ENCODE results near the gene COL6A2.
"Not testable (repeated sequence)": the region's sequence is repeated elsewhere in the genome, so short reads cannot be mapped to it uniquely, and the experiment has no call there.

The COL6A2 gene

DNA sequence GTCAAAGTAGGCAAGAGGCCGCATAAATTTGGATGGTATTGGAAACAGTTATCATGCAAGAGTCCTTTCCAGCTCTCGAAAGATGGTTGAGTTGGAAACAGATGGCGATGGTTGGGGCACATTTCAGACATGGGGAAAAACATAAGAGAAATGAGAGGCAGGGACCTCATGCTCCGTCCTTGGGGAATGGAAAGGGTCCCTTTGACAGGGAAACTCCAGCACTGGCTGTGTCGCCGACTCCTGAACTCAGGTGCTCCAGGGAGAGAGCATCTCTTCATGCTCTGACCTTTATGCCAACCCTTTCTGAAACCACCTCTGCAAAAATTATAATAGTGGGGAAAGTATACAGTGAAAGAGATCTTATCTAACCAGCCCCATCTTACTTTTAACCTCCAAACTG, 36.8 kb upstream of the COL6A2 start:
- DNase-seq (peak; percentile 23), ATAC-seq (peak; percentile 17)

DNA sequence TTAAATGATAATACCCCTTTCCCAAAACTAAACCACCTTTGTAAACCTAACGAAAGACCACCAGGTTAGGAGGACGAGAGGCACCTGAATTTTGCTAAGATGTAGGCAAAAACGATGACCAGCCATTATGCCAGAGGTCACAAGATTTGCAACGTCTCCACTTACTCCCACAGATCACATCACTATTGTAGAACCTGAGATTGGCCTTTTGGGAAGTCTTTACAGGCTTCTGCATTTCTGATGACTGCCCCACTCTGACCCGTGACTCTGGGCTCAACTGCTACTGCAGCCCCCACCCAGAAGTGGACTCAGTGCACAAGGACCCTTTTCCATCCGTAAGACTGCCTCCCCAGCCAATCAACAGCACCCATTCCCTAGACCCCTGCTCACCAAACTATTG, 36.4 kb upstream of the COL6A2 start:
- DNase-seq, result no peak
- no peak for ATAC-seq

DNA sequence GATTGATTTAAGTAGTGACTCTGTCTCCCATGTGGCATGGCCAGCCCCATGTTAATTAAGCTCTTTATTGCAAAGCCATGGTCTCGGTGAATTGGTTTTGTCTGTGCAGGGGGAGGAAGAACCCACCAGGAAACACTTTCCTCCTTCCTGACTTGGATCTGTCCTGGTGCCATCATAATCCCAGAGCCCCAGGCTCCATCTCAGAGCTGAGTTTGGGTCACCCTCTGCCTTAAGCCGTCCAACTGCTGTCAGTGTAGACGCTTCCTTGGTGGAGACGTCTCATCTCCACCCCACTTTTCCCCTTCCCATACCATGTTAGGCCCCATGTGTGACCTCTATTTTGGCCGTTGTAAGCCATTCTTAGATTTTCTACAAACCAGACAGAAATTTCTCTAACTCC, 36.0 kb upstream of the COL6A2 start:
- ATAC-seq (no peak), DNase-seq (no peak)

DNA sequence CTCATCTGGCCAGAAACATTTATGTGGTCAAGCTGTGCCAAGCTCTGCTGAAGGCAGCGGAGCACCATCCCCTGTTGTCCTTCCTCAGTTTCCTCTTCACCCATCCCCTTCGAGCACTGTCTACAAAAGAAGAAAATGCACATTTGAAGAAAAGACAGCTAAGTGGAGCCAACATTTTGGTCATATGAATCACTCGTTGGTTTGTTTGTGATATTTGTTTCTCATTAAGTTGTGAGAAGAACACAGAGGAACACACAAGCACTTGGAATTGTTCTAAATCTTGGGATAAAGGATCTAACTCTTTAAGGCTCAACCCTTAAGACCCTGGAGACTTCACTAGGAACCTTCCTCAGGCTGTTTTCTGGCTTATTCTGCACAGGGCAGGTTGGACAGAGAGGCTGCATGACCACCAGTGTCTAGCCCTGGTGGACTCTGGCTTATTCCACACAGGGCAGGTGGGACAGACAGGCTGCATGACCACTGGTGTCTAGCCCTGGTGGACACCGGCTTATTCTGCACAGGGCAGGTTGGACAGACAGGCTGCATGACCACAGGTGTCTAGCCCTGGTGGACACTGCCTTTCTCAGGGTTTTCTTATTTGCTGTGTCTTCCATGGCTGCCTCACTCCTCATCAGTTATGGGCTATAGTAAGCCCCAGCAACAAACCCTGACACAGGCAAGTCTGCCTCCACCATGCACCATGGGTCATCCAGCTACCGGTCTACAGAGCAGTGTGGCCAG, 35.3 kb upstream of the COL6A2 start:
- ATAC-seq (no peak), DNase-seq (no peak)

DNA sequence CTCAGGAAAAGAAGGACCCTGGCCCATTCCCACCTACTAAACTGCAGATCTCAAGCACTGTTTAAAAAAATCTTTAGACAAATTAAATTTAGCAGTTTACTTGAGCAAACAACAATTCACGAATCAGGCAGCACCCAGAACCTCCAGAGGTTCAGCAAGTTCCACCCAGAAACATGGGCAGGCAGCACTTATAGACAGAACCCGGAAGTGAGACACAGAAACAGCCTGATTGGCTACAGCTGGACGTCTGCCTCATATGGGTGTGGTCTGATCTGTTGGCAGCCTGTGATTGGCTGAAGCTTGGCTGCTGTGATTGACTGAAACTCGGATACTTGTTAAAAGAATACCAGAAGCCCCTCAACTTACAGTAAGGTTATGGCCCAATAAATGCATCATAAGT, 34.7 kb upstream of the COL6A2 start:
- ATAC-seq (no peak), DNase-seq (no peak)

DNA sequence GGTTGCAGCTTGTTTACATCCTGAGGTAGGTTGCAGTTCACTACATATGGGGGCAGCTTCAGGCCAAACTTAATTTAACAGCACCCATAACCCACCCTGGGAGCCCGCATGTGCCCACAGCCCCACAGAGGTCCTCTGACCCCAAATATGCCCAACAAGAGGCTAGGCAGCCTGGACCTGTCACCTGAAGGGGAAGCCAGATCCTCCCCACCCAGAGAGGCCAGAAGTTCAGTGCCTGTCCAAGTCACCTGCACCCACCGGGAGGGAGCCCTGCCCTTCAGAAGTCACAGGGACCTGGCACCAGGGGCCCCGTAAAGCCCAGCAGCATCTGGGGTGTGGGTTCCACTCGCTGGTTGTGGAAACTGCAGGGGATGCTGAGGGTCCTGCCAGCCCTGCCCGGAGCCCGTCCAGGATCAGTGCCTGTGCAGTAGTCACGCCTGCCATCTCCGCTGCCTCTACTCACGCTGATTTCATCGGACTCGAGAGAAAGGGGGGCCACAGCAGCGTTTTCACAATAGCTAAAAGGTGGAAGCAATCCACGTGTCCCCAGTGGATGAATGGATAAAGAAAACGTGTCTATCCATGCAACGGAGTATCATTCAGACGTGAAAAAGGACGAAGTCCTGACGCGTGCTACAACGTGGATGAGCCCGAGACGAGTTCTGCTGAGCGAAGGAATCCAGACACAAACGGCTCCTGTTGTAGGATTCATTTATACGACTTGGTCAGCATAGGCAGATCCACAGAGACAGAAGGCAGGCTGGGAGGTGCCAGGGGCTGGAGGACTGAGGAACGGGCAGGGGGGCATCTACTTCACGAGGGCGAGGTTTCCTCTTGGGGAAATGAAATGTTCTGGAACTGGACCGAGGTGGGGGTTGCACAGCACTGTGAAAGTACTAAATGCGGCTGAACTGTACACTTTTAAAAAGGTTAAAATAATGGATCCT, 33.9 kb upstream of the COL6A2 start:
- DNase-seq, result no peak
- ATAC-seq, result no peak

DNA sequence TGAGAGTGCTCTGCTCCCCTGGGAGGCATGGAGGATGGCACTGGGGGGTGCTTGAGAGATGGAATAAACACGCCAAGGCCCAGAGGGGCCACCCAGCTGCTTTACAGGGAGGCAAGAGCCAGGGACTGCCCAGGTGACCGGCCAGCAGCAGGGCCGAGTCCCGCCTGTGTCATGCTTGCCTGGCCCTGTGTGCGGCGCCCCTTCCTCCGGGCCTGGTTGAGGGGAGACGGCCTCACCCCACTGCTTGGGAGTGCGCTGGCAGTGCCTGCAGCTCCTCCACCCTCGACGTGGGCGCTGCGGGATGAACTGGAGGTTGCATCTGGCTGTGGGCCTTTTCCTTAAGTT, 33.1 kb upstream of the COL6A2 start:
- DNase-seq (no peak), ATAC-seq (no peak)

DNA sequence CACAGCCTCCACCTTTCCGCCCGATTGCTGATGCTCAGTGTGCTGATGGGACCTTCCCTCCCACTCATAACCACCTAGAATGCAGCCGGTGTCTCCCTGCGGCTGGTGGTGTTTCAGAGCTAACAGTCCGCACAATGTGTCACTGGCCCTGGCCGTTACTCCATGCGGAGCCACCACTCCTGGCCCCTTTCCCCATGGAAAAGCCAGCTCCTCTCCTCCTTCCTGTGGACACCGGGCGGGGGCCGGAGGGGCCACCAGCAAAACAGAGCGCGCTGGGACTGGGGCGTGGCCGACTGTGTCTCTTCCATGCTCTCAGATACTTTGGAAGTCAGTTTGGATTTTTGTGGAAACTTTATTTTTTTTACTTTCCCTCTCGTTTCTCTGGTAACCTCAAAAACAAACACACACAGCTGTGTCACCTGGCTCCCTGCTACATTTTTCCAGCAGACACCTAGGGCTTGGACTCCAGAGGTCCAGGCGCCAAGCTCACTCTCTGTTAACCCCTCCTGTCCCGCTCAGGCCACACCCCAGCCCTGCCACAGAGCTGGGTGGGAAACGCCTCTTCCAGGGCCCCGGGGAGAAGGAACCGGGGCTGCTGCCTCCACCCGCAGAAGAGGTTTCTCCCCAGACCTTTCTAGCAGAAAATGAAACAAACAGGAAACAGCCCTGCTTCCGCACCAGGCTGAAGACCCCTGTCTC, 32.5 kb upstream of the COL6A2 start:
- peak; percentile 27 for DNase-seq
- ATAC-seq, result no peak

DNA sequence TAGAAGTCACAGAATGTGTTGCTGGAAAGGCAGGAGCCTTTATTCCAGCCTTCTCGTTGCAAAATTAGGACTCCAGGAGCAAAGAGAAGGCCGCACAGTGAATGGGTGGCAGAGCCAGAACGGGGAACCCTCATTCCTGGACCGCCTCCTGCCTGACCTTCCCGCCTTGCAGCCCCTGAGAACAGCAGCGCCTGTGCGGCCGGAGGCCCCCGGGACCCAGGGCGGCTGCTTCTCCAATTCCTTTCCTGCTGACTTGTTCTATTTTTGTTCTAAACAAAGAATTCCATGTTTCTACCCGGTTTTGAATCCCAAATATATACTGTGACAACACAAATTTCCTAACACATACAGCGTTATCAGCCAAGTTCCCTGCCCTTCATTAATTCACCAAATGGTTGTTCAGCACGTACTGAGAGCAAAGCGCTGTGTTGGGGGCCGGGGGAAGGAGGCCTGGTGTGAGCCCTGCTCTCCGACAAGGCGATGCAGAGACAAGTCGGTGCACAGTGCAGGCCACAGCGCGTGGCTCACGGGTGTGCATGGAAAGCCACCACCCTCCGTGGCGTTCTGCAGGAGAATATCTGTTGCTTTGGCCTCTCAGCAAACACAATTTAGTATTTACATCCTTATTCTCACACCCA, 31.9 kb upstream of the COL6A2 start:
- ATAC-seq (no peak), DNase-seq (no peak)

DNA sequence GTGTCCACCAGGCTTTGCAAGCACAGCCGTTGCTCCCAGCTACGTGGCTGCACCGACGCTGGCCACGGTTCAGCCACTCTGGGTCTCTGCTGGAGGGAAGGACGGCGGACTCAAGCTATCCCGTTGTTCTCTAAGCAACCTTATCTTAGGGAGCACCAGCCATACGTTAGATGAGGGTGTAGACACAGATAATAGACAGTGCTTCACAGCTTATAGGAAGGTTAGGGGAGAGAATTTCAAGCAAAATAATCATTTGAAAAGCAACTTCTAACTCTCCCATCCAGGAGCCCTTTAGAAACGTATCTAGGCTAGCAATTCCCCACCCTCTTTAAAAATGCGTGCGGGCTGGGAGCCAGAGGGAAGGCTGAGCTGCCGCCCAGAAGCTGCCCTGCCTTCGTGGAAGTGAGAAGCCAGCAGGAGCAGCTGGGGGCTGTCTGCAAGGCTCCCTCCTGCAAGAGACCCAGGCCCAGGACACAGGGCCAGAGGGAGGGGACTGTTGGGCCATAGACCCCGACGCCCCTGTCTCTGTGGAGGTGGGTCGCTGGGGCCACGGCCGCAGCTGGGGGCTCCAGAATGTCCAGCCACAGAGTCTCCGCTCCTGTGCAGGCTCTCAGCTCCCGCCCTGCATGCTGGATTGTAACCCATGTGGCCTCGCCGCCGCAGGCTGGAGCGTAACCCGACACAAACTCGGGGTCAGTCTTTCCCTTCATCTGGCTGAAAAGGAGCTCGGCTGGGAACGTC, 31.2 kb upstream of the COL6A2 start:
- DNase-seq, result no peak
- no peak for ATAC-seq

DNA sequence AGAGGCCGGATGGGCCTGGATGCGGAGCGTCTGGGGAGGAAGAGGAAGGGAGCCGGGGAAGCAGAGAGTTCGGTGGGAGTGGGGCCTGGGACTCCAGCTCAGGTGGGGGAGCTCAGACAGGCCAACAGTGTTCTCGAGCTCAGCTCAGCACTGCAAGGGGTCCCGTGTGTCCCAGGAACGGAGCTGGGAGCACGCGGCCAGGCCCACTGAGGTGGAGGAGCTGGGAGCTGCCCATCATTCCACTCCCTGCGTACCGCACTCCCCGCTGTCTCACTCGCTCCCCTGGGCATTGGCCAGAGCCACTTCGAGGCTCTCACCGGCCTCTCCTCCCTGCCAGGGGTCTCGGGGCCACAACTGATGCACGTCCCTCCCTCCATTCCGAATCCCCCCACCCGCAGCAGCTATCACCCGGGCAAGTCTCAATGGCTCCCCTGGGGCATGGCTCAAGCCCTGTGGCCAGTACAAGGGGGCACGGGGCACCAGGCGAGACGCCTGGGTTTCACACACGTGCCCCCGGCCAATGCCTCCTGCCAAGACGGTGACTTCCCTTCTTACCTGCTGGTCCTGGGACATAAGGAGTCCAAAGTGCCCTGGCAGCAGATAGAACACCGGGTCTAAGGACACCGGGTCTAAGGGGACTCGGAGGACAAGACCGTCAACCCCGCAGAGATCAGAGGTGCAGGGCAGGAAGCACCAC, 30.3 kb upstream of the COL6A2 start:
- no peak for DNase-seq
- ATAC-seq, result no peak

DNA sequence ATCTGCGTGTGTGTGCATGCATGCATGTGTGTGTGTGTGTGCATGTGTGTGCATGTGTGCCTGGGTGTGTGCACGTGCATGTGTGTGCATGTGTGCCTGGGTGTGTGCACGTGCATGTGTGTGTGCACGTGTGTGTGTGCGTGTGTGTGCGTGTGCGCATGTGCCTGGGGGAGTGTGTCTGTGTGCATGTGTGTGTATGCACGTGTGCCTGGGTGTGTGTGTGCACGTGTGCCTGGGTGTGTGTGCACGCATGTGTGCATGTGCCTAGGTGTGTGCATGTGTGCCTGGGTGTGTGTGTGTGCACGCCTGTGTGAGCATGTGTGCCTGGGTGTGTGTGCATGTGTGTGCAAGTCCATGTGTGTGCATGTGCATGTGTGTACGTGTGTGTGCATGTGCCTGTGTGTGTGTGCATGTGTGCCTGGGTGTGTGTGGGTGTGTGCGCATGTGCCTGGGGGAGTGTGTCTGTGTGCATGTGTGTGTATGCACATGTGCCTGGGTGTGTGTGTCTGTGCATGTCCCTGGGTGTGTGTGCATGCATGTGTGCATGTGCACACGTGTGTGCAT, 29.3 kb upstream of the COL6A2 start:
- DNase-seq (no peak), ATAC-seq (no peak)

DNA sequence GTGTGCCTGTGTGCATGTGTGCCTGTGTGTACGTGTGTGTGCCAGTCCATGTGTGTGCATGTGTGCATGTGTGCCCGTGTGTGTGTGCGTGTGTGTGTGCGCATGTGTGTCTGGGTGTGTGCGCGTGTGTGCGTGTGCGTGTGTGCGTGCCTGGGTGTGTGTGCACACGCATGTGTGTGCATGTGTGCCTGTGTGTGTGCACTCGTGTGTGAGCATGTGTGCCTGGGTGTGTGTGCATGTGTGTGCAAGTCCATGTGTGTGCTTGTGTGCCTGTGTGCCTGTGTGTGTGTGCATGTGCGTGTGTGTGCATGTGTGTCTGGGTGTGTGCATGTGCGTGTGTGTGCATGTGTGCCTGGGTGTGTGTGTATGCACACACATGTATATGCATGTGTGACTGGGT, 28.7 kb upstream of the COL6A2 start:
- ATAC-seq (no peak), DNase-seq (no peak)

DNA sequence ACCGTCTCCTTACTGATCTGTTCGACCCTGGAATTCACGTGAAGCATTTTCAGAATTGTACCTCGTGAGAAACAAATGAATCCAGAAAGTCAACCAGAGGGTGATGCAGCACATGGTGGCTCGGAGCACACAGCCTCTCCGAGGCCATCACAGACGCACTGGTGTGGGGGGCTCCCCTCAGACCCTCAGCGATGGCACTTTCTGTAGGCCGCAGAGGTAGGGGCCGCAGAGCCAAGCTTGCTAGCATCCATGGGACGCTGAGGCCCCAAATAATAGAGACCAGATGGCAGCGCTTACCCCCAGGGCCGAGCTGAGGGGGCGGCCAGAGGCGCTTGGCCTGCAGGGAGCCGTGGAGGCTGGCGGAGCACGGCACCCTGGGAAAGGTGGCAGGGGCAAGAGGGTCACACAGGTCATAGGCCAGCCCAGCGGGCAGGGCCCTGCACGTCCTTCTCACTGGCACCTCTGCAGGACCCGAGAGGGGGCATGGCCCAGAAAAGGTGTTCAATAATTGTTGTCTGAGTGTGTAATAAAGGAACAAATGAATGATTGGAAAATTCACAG, 28.1 kb upstream of the COL6A2 start:
- ATAC-seq, result no peak
- no peak for DNase-seq

DNA sequence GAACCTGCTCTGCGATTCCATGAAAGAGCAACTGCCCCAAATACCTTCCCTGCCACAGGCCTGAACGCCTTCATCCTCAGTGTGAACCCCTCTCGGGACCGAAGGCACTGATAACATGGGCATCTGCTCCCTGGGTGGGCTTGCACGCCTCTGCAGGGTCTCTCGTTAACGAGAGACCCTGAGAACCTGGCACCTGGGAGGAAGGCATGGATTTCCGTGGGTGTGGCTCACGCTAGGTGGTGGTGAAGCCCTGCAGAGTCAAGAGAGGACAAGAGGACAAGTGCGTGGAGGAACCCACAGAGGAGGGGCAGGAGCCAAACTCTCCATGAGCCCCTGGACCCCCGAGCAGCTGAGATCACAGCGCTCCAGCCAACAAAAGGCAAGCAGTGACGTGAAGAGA, 26.8 kb upstream of the COL6A2 start:
- ATAC-seq, result no peak

DNA sequence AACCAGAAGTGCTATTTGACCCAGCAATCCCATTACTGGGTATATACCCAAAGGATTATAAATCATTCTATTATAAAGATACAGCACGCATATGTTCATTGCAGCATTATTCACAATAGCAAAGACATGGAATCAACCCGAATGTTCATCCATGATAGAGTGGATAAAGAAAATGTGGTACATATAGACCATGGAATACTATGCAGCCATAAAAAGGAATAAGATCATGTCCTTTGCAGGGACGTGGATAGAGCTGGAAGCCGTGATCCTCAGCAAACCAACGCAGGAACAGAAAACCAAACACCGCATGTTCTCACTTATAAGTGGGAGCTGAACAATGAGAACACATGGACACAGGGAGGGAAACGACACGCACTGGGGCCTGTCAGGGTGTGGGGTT, 21.2 kb upstream of the COL6A2 start:
- not testable (repeated sequence) for ATAC-seq, DNase-seq

More for the DNA sequence above, 26.8 kb upstream of the COL6A2 start:
- DNase-seq, result no peak

DNA sequence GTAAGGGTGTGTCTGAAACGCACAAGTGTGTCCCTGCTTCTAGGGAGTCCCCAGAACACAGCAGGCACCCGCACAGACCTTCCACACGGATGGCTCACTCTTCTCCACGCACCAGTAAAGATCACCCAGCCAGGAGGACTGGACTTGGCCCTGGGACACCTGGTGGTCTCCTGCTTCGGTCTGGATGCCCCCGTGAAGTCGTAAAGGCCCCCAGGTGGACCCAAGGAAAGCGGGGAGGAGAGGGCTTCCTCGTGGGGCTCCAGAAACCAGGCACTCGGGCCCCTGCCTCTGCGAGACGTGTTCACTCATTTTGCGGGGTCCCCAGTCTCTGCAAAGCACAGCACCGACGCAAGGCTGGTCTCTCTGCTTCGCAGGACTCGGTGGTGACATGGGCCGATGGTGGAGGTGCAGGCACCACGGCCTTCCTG, 20.2 kb upstream of the COL6A2 start:
- DNase-seq (no peak), ATAC-seq (no peak)

DNA sequence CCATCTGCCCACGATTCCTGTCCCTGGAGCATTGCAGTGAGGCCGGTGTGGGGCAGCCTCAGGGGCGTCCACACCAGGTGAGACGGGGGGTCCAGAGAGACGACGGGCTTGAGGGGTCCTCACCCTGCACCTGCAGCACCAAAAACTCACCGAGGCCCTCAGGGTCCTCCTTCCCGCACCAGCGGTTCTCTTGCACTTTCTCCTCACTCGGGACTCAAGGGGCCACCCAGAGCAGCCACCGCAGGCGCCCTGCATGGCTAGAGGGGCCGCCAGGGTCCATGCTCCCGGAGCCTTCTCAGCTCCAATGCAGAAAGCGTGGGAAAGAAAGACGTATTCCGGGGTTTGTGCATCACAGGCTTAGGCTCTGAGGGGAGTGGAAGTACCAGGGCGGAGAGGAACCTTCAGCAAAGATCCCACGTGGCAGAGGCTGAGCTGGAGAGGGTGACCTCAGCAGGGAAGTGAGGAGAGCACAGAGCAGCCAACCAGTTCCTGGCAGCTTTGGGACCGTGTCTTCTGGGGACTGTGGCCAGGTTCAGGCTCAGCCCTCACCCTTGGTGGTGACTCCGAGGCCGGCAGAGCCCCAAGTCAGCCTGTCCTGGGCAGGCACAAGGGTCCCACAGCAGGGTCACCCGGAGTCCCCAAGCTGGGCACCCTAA, 19.5 kb upstream of the COL6A2 start:
- DNase-seq, result no peak

DNA sequence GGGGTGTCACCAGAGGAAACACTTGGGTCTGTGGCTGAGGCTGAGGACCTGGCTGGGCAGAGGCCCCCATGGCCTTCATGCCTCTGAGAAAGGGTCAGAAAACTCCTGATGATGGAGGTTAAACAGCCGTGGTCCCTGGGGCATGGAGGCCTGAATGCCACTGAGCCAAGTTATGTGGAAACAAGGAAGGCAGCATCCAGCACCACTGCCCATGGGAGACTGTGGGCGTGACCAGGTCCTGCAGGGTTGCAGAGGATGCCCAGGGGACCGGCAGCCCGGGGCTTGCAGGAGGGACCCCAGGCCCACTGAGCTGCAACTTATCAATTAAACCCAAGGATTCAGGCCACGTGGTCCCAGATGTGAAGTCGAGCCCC, 18.9 kb upstream of the COL6A2 start:
- no peak for ATAC-seq
- no peak for DNase-seq

More for the DNA sequence above, 19.5 kb upstream of the COL6A2 start:
- no peak for ATAC-seq

Measured in stimulated activated naive CD8-positive, alpha-beta T cell treated with anti-CD3 and anti-CD28 coated beads, Interleukin-15, Interleukin-2, amounts not matched to agents 100 U/mL and 50 U/mL, for 24 hours (primary cell).